H1 (cell line): ENCODE results near the gene MAP2K7. TPM values are rescaled to one million over a fixed set of nuclear protein-coding genes. Genes with fewer than 3 reads are reported as not detected.

Source experiments
- CTCF ChIA-PET: fragments of 300-600 bp; sonication (Branson Sonifier 250); formaldehyde crosslinking; loops from one replicate; lab custom pipeline; 2021; ENCODE audit not compliant: partially characterized antibody; lab: Charles Lee
- POLR2A ChIA-PET: fragments of 300-600 bp; sonication (Branson Sonifier 250); formaldehyde crosslinking; loops from one replicate; lab custom pipeline; 2021; ENCODE audit warnings: inconsistent platforms; ENCODE audit not compliant: partially characterized antibody; lab: Charles Lee
- DNase-seq, 2 experiments: peaks; one replicate each; pipeline versions ENCODE4 v3.0.0 to v3.0.0-alpha.2; 2010 to 2022; ENCODE audit warnings: low spot score in 2 of 2, low read depth in 1 of 2, mixed read lengths in 1 of 2
- FAIRE-seq: peaks from 2 replicates; lab custom pipeline; 2011; peaks lifted over from hg19 to GRCh38; lab: Jason Lieb, UNC
- H2AFZ ChIP-seq: 2 replicates; pipeline ENCODE4 v1.8.1; 2012; ENCODE audit warnings: low read length, inconsistent platforms
- H2AK5ac ChIP-seq: 2 replicates; pipeline ENCODE4 v1.6.1; 2013; ENCODE audit warnings: low read depth, low read length
- H2BK120ac ChIP-seq: replicated peaks from 2 replicates; pipeline ENCODE3; 2013; ENCODE audit warnings: low read depth, low read length, inconsistent platforms
- H2BK12ac ChIP-seq: 2 replicates; pipeline ENCODE4 v1.6.1; 2013; ENCODE audit warnings: low read depth, low read length
- H2BK15ac ChIP-seq: 2 replicates; pipeline ENCODE4 v1.6.1; 2013; ENCODE audit warnings: low read length
- H2BK20ac ChIP-seq: 2 replicates; pipeline ENCODE4 v1.6.1; 2013; ENCODE audit warnings: low read length
- H2BK5ac ChIP-seq: 2 replicates; pipeline ENCODE4 v1.6.1; 2013; ENCODE audit warnings: low read depth, low read length
- H3K14ac ChIP-seq: 2 replicates; pipeline ENCODE4 v1.6.1; 2013; ENCODE audit warnings: inconsistent platforms; ENCODE audit not compliant: insufficient read length
- H3K18ac ChIP-seq: 2 replicates; pipeline ENCODE4 v1.6.1; 2013; ENCODE audit warnings: low read length; ENCODE audit errors: extremely low read depth
- H3K23ac ChIP-seq: 2 replicates; pipeline ENCODE4 v1.6.1; 2013; ENCODE audit warnings: inconsistent platforms; ENCODE audit not compliant: insufficient read length
- H3K23me2 ChIP-seq: 2 replicates; pipeline ENCODE4 v1.6.1; 2013; ENCODE audit warnings: low read depth, low read length
- H3K27ac ChIP-seq: 2 replicates; pipeline ENCODE4 v1.6.1; 2011; ENCODE audit warnings: low read depth, low read length, inconsistent platforms
- H3K27me3 ChIP-seq, 4 experiments: replicated peaks in 1 of 4; 1 replicate in 1 of 4; 2 replicates in 3 of 4; pipeline versions ENCODE4 v1.6.1 to v1.8.1; 2011 to 2013; ENCODE audit warnings: low read length in 3 of 4, mild to moderate bottlenecking in 3 of 4, inconsistent platforms in 2 of 4, mixed read lengths in 2 of 4, moderate library complexity in 1 of 4; ENCODE audit not compliant: control insufficient read depth in 3 of 4, insufficient read depth in 3 of 4; ENCODE audit errors: extremely low read depth in 1 of 4
- H3K36me3 ChIP-seq, 4 experiments: 2 replicates each; pipeline versions ENCODE4 v1.6.1 to v1.8.1; 2011 to 2013; ENCODE audit warnings: mild to moderate bottlenecking in 4 of 4, low read length in 3 of 4, moderate library complexity in 2 of 4, control low read depth in 1 of 4, inconsistent platforms in 1 of 4; ENCODE audit not compliant: insufficient read depth in 4 of 4, control insufficient read depth in 2 of 4
- H3K4ac ChIP-seq: replicated peaks from 2 replicates; pipeline ENCODE3; 2013; ENCODE audit warnings: low read length, low read depth, mixed read lengths, inconsistent platforms; ENCODE audit not compliant: insufficient read length
- H3K4me1 ChIP-seq, 4 experiments: replicated peaks in 1 of 4; 1 replicate in 1 of 4; 2 replicates in 3 of 4; pipeline versions ENCODE4 v1.6.1 to v1.8.1; 2011 to 2013; ENCODE audit warnings: low read length in 3 of 4, inconsistent platforms in 2 of 4, mixed read lengths in 1 of 4; ENCODE audit not compliant: insufficient read depth in 4 of 4, control insufficient read depth in 3 of 4
- H3K4me2 ChIP-seq, 2 experiments: 2 replicates each; pipeline versions ENCODE4 v1.6.1 to v1.8.1; 2011 to 2013; ENCODE audit warnings: low read depth in 2 of 2, low read length in 2 of 2, control low read depth in 1 of 2, inconsistent platforms in 1 of 2, mild to moderate bottlenecking in 1 of 2; ENCODE audit not compliant: insufficient read depth in 1 of 2
- H3K4me3 ChIP-seq, 4 experiments: fragments of 200-600, 300-600 bp in 1 of 4; sonication (generic), shearing (Covaris generic), sonication (Bioruptor Twin) in 1 of 4; 2 replicates each; pipeline versions ENCODE4 v1.5.1 to v1.8.1; 2011 to 2016; ENCODE audit warnings: low read length in 4 of 4, low read depth in 3 of 4, control low read depth in 2 of 4, inconsistent platforms in 2 of 4, mild to moderate bottlenecking in 2 of 4, mixed read lengths in 1 of 4, moderate library complexity in 1 of 4; ENCODE audit not compliant: insufficient read depth in 2 of 4; ENCODE audit errors: extremely low read depth in 1 of 4
- H3K56ac ChIP-seq: replicated peaks from 2 replicates; pipeline ENCODE3; 2013; ENCODE audit warnings: low read depth, mild to moderate bottlenecking, mixed read lengths, low read length, inconsistent platforms; ENCODE audit not compliant: insufficient read length
- H3K79me1 ChIP-seq: 2 replicates; pipeline ENCODE4 v1.6.1; 2013; ENCODE audit warnings: low read depth, low read length, control low read depth
- H3K79me2 ChIP-seq, 2 experiments: 2 replicates each; pipeline versions ENCODE4 v1.6.1 to v1.8.1; 2012 to 2013; ENCODE audit warnings: low read length in 2 of 2, mild to moderate bottlenecking in 2 of 2, inconsistent platforms in 1 of 2; ENCODE audit not compliant: insufficient read depth in 2 of 2, control insufficient read depth in 1 of 2
- H3K9ac ChIP-seq, 4 experiments: replicated peaks in 1 of 4; 1 replicate in 1 of 4; 2 replicates in 3 of 4; pipeline versions ENCODE4 v1.6.1 to v1.8.1; 2011 to 2013; ENCODE audit warnings: low read depth in 3 of 4, low read length in 3 of 4, control low read depth in 2 of 4, mild to moderate bottlenecking in 2 of 4, moderate library complexity in 2 of 4, inconsistent platforms in 1 of 4; ENCODE audit errors: extremely low read depth in 1 of 4
- H3K9me3 ChIP-seq, 2 experiments: 2 replicates each; pipeline versions ENCODE4 v1.6.1 to v1.8.1; 2012 to 2013; ENCODE audit warnings: mild to moderate bottlenecking in 2 of 2, moderate library complexity in 2 of 2, control low read depth in 1 of 2, inconsistent platforms in 1 of 2, low read depth in 1 of 2, low read length in 1 of 2, mixed read lengths in 1 of 2; ENCODE audit not compliant: insufficient read depth in 2 of 2
- H4K20me1 ChIP-seq, 2 experiments: replicated peaks in 1 of 2; 2 replicates each; pipeline versions ENCODE3 to v1.8.1; 2011 to 2013; ENCODE audit warnings: inconsistent platforms in 2 of 2, low read length in 2 of 2, mild to moderate bottlenecking in 1 of 2; ENCODE audit not compliant: insufficient read depth in 2 of 2, control insufficient read depth in 1 of 2
- H4K5ac ChIP-seq: 2 replicates; pipeline ENCODE4 v1.6.1; 2013; ENCODE audit warnings: low read length, low read depth, mixed read lengths, inconsistent platforms; ENCODE audit not compliant: insufficient read length
- H4K8ac ChIP-seq: 2 replicates; pipeline ENCODE4 v1.8.0; 2013; ENCODE audit warnings: mild to moderate bottlenecking, moderate library complexity, low read length, inconsistent platforms; ENCODE audit not compliant: insufficient read depth; ENCODE audit errors: extremely low read depth
- H4K91ac ChIP-seq: replicated peaks from 2 replicates; pipeline ENCODE3; 2013; ENCODE audit warnings: low read length, mixed read lengths, inconsistent platforms; ENCODE audit not compliant: insufficient read length
- ATF2 ChIP-seq: IDR thresholded peaks from 2 replicates; pipeline ENCODE4 v1.6.1; 2012; ENCODE audit warnings: low read length, inconsistent platforms
- EGR1 ChIP-seq: IDR thresholded peaks from 2 replicates; pipeline ENCODE4 v1.6.1; 2011; ENCODE audit warnings: low read depth, low read length, borderline replicate concordance
- NANOG ChIP-seq: IDR thresholded peaks from 2 replicates; pipeline ENCODE4 v1.6.1; 2011; ENCODE audit warnings: low read length, low read depth, mild to moderate bottlenecking, inconsistent platforms; ENCODE audit not compliant: insufficient read depth, poor library complexity, severe bottlenecking
- SIN3A ChIP-seq, 2 experiments: IDR thresholded peaks in 1 of 2; conservative IDR thresholded peaks in 1 of 2; 2 replicates each; pipeline ENCODE4 v1.6.1; 2011 to 2012; ENCODE audit warnings: low read length in 2 of 2, improper control_type of control experiment in 1 of 2, low read depth in 1 of 2, mild to moderate bottlenecking in 1 of 2
- SIX5 ChIP-seq: IDR thresholded peaks from 2 replicates; pipeline ENCODE4 v1.6.1; 2011; ENCODE audit warnings: mild to moderate bottlenecking, low read depth, low read length
- SP1 ChIP-seq: IDR thresholded peaks from 2 replicates; pipeline ENCODE4 v1.6.1; 2011; ENCODE audit warnings: low read depth, low read length
- TAF1 ChIP-seq: IDR thresholded peaks from 2 replicates; pipeline ENCODE4 v1.6.1; 2011; ENCODE audit warnings: mild to moderate bottlenecking, low read depth, low read length
- USF2 ChIP-seq: IDR thresholded peaks from 2 replicates; pipeline ENCODE4 v1.6.1; 2011; ENCODE audit warnings: low read length, improper control_type of control experiment
- YY1 ChIP-seq: IDR thresholded peaks from 2 replicates; pipeline ENCODE4 v1.6.1; 2011; ENCODE audit warnings: low read depth, mild to moderate bottlenecking, low read length
- WGBS, 2 experiments: shearing (Covaris generic) in 1 of 2; methylation state at CpG; one replicate each; pipeline versions ENCODE4 v1.1.6 to v1.1.7; 2013 to 2015; ENCODE audit warnings: low lambda C conversion rate in 2 of 2, mixed read lengths in 2 of 2, inconsistent platforms in 1 of 2, low coverage in 1 of 2, missing lambda C conversion rate in 1 of 2; ENCODE audit not compliant: insufficient replicate concordance in 2 of 2, insufficient coverage in 1 of 2, insufficient read length in 1 of 2; ENCODE audit errors: extremely low coverage in 1 of 2, missing lambda C conversion rate in 1 of 2; 5-methylcytosine and 5-hydroxymethylcytosine counted together
- polyA plus RNA-seq, 7 experiments: library from polyadenylated mRNA; depleted of rRNA in 3 of 7; stranded (reverse) in 5 of 7; unstranded in 2 of 7; fragments of >200 nt in 5 of 7; fragments of 200-250 nt in 2 of 7; gene quantifications; 1 replicate in 5 of 7; 2 replicates in 1 of 7; 4 replicates in 1 of 7; pipeline versions ENCODE4 v1.2.1 to v1.2.3, GENCODE V29; 2011 to 2013; ENCODE audit warnings: missing spikeins in 2 of 7, mixed read lengths in 2 of 7
- total RNA-seq: library from RNA; stranded (reverse); fragmentation: NEBNext Ultra II Directional; extraction: Animal tissue kit (Norgen Biotek cat#: 25700); gene quantifications from 2 replicates; pipeline ENCODE4 v1.2.1, GENCODE V29; 2021

MAP2K7 gene
- total and polyA plus RNA-seq, 2 of the 8 experiments (the other 6 are each of a cell fraction or from before 2014, with no cell fraction given), result 8.9 to 38.3 TPM

- POLR2A ChIA-PET, result interaction anchor here (0.7 to 2.3 kb wide), 5 partner anchors 8 to 43 kb away, joined by 3 to 8 read pairs (median 7); partner anchors contain the start of genes LRRC8E and MAP2K7
- WGBS, 2 experiments, result 91% methylated on average over 13 of the region's 18 CpGs; no CpG with 5 or more reads in 1 of the 2 experiments
- no peak for DNase-seq
- TF ChIP-seq USF2 (no peak), SP1 (no peak), ATF2 (no peak), EGR1 (no peak), SIX5 (no peak), SIN3A (conservative IDR thresholded peaks at IDR 0.05 in 1 of 2, IDR thresholded peaks at IDR 0.05 in 1 of 2; ENCODE audit: low read depth in 1 of 2, low read length in 2 of 2) (no peak), NANOG (no peak), TAF1 (no peak), YY1 (no peak)
Observed at GRCh38 chr19:7911508-7912143, 7.9 kb downstream of the MAP2K7 start.

More at GRCh38 chr19:7911508-7912143, 7.9 kb downstream of the MAP2K7 start:
- FAIRE-seq, result no peak
- no peak overlapping the region for H2AK5ac ChIP-seq
- H2BK20ac ChIP-seq, result no peak overlapping the region
- no peak overlapping the region for H3K4me2 ChIP-seq
- no peak overlapping the region for H3K4me3 ChIP-seq
- 0 out of 2 replicates have a peak, but pooled peaks cover 2% of the 10 kb centered on the region for H3K79me1 ChIP-seq
- peak overlapping the region; percentile 35; the same call in 1 of the 2 replicates for H4K8ac ChIP-seq
- no peak overlapping the region for H2BK12ac ChIP-seq
- no peak overlapping the region for H4K91ac ChIP-seq
- no peak overlapping the region for H3K4ac ChIP-seq
- no peak overlapping the region for H2BK15ac ChIP-seq
- peaks cover 5 to 22% of the 10 kb centered on the region in 2 experiments for H4K20me1 ChIP-seq
- no peak overlapping the region for H3K23ac ChIP-seq
- H3K4me1 ChIP-seq, result no peaks in the 10 kb centered on the region
- no peak overlapping the region for H3K56ac ChIP-seq
- H4K5ac ChIP-seq, result no peak overlapping the region
- no peak overlapping the region for H2BK5ac ChIP-seq
- no peak overlapping the region for H3K14ac ChIP-seq
- no peak overlapping the region for H3K18ac ChIP-seq
- peaks cover 4% of the 10 kb centered on the region; the same call in 1 of the 2 replicates for H3K23me2 ChIP-seq
- no peak overlapping the region for H2BK120ac ChIP-seq
- CTCF ChIA-PET, result interaction anchor here (0.7 to 2.3 kb wide), 13 partner anchors 9 to 59 kb away, joined by 3 to 9 read pairs (median 3); no protein-coding TSS in a partner anchor
- peaks cover 5 to 30% (median 16%) of the 10 kb centered on the region in 4 experiments; a peak in 4 of 8 replicates for H3K36me3 ChIP-seq
- peaks cover 0 to 4% of the 10 kb centered on the region in 2 experiments; a peak in 1 of 4 replicates for H3K79me2 ChIP-seq
- peaks cover 8 to 22% (median 17%) of the 10 kb centered on the region in 4 experiments; a peak in 6 of 7 replicates for H3K27me3 ChIP-seq
- H3K9ac ChIP-seq, result no peak overlapping the region
- no peaks in the 10 kb centered on the region for H3K9me3 ChIP-seq
- no peak overlapping the region for H2AFZ ChIP-seq
- no peak overlapping the region for H3K27ac ChIP-seq
